NCI-H1436 (cell line): Measurements from ENCODE around the gene KYAT1.
"Not testable (repeated sequence)": the region's sequence is repeated elsewhere in the genome, so short reads cannot be mapped to it uniquely, and the experiment has no call there.

Experiments
- DNase-seq: peaks from one replicate; lab custom pipeline; 2025; lab: John Stamatoyannopoulos, UW

Gene KYAT1

GRCh38 chr9:128818099-128818838, 63.5 kb downstream of the KYAT1 start, which contains the start of gene ENDOG:
Gene ENDOG (plus strand): TSS chr9:128818500. CDS start chr9:128818685, 185 bp downstream.
- peak; percentile 96 for DNase-seq

DNA sequence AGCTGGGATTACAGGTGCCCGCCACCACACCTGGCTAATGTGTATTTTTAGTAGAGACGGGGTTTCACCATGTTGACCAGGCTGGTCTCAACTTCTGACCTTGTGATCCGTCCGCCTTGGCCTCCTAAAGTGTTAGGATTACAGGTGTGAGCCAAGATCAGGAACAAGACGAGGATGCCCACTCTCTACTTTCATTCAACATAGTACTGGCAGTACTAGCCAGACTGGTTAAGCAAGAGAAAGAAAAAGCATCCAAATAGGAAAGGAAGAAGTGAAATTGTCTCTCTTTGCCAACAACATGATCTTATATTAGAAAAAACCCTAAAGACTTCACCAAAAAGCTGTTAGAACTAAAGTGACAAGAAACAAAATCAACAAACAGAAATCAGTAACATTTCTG, 70.9 kb downstream of the KYAT1 start:
- no peak for DNase-seq

GRCh38 chr9:128809831-128810230, 71.9 kb downstream of the KYAT1 start:
- DNase-seq, result no peak

- no peak for DNase-seq
These were observed 72.6 kb downstream of the KYAT1 start for GRCh38 chr9:128809036-128809599.

GRCh38 chr9:128808543-128808942, 73.2 kb downstream of the KYAT1 start:
- no peak for DNase-seq

GRCh38 chr9:128807827-128808226, 73.9 kb downstream of the KYAT1 start:
- no peak for DNase-seq

DNA sequence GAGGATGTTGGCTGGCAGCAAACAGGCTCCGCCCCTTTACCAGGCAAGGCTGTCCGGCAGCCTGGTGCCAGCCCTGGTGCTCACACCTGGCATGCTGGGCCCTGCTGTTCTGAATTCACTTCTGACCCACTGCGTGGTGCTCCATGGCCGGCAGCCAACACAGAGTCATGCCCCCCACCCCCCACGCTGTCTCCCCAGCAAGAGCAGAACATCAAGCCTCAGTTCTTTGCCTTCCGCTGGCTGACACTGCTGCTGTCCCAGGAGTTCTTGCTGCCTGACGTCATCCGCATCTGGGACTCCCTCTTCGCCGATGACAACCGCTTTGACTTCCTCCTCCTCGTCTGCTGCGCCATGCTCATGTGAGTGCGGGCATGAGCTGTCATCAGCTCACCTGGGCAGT, 76.1 kb downstream of the KYAT1 start:
- DNase-seq, result no peak

- DNase-seq, result no peak
These were observed 79.3 kb downstream of the KYAT1 start for GRCh38 chr9:128802482-128802881.

GRCh38 chr9:128800061-128800460, 81.7 kb downstream of the KYAT1 start:
- no peak for DNase-seq

DNA sequence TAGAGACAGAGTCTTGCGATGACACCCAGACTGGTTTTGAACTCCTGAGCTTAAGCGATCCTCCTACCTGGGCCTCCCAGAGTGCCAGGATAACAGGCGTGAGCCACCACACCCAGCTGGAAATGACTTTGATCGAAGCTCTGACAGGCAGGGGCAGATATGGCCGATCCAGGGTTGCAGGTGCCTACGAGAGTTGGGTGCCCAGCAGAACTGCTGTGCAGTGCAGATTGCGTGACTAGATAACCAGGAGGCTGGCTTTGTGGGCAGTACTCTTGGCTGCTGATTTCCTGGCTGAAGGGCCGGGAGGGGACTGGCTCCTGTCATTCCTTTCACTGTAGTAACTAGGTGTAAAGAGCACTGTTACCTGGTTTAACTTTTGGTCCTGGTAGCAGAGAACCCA, 82.9 kb downstream of the KYAT1 start:
- no peak for DNase-seq

DNA sequence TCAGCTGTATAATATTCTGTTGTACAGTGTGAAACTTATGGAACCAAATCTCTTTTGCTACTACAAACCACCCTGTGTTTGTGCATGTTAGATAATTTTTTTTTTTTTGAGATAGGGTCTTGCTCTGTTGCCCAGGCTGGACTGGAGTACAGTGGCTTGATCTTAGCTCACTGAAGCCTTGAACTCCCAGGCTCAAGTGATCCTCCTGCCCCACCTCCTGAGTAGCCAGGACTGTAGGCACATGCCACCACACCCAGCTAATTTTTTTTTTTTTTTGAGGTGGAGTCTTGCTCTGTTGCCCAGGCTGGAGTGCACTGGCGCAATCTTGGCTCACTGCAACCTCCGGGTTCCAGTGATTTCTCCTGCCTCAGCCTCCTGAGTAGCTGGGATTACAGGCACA, 86.8 kb downstream of the KYAT1 start:
- DNase-seq, result not testable (repeated sequence)

DNA sequence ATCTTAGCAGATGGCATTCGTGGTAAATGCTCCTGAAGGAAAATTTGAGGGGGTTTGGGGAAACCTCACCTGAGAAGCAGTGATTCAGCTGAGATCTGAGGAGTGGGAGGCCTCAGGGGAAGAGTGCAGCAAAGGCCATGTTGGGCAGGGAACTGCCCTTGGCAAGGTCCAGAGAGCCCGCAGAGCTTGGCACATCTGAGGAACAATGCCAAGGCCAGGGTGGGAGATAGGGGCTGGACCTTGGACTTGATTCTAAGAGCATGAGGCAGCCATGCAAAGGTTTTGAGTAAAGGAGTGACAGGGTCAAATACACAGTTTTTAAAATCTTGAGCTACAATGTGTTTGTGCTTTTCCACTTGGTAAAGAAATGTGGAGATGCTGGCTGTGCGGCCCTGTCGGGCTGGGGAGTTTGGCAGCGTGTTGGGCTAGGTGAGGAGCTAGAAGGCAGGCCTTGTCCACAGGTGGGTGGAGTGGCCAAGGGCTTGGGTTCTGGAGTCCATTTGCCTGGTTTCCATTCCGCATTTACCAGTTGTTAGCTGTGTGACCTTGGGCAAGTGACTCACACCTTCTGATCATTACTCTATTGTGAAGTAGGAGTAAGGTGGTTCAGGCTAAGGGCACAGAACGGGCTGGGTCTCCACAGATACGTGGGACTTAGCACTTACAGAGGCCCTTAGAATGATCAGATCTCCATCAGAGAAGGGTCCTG, 88.6 kb downstream of the KYAT1 start:
- no peak for DNase-seq

DNA sequence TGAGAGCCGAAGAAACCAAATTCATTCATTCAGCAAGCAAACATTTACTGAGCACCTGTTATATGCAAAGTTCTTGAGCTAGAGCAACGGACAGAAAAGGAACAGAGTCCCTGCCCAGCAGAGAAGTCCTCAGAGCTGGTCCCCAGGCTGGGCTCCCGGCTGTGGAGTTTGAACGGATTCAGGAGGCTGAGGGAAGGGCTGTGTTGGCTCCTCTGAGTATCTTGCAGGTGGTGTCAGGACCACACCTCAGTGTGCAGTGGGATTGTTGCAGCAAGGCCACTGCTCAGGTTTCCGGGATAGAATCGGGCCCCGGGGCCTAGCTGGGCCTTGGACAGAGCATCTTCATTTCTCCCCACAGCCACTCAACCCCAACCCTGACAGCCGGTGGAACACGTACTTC, 89.6 kb downstream of the KYAT1 start:
- DNase-seq, result no peak

GRCh38 chr9:128790536-128790935, 91.2 kb downstream of the KYAT1 start:
- DNase-seq, result no peak

- DNase-seq, result no peak
These were observed 93.3 kb downstream of the KYAT1 start for GRCh38 chr9:128788445-128788844.

GRCh38 chr9:128787659-128788058, 94.1 kb downstream of the KYAT1 start:
- no peak for DNase-seq

GRCh38 chr9:128786681-128787601, 94.8 kb downstream of the KYAT1 start, which contains the start of gene TBC1D13:
Gene TBC1D13 (plus strand): TSS chr9:128787253. CDS start chr9:128787354, 101 bp downstream.
- peak; percentile 75 for DNase-seq

DNA sequence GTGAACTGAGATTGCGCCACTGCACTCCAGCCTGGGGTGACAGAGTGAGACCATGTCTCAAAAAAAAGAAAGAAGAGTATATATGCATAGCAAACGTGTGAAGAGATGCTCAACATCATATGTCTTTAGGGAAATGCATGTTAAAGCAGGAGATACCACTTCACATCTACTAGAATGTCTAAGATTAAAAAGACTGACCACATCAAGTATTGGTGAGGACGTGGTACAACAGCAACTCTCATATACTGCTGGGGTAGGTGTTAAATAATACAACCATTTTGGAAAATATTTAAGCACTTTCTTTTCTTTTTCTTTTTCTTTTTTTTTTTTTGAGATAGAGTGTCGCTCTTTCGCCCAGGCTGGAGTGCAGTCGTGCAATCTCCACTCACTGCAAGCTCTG, 96.3 kb downstream of the KYAT1 start:
- no peak for DNase-seq
